Measurements from ENCODE around the gene IP6K3. TPM values are rescaled to one million over a fixed set of nuclear protein-coding genes. Genes with fewer than 3 reads are reported as not detected.

Gene IP6K3
- polyA plus RNA-seq, 1 donor (not counting 4 experiments of a cell fraction or from before 2014, with no cell fraction given), result not detected

DNA sequence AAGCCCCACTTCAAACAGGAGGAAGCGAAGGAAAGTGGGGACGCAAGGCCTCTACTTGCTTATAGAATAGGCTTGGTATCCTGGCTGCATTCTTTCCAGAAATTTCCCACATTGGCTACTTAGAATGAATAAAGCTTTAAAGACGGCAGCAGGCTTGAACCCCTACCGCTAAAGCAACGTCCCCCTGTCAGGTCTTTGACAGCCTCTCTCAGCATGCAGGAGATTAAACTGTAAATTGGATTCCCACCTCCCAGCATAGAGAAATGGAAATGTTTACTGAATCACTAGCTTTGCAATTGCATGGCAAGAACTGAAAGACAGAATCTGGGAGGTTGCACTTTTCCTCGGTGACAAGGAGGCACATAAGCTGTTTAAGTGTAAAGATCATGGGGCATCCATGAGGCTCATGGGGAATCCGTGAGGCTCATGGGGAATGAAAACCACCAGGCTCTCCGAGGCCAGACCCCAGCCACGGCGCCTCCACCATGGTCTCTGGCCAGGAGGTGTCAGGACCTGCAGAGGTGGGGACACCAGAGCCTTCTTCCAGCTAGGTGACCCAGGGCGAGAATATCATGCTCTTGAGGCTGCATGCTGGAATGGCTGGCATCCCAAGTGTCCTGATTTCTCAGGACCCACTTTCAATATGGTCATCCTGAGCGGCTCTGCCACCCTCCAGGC, 31.9 kb upstream of the IP6K3 start:
- Histone ChIP-seq H3K4me2 (ENCODE audit: control insufficient read depth, extremely low read depth, insufficient read depth, low read depth, low read length) (no peak overlapping the region), H3K4me3 (ENCODE audit: control insufficient read depth in 2 of 3, extremely low read depth in 1 of 3, insufficient read depth in 2 of 3, low read depth in 1 of 3, low read length in 3 of 3) (no peak overlapping the region), H3K4me1 (ENCODE audit: control insufficient read depth, extremely low read depth, insufficient read depth, low read length) (peaks cover 11% of the 10 kb centered on the region), H3K27me3 (ENCODE audit: control insufficient read depth, extremely low read depth, insufficient read depth, low read length) (no peaks in the 10 kb centered on the region), H4K20me1 (ENCODE audit: control insufficient read depth, extremely low read depth, insufficient read depth, low read length) (no peaks in the 10 kb centered on the region), H3K9me3 (ENCODE audit: control insufficient read depth, low read depth, low read length) (no peaks in the 10 kb centered on the region), H3K9me1 (ENCODE audit: control insufficient read depth, extremely low read depth, insufficient read depth, low read length) (peaks cover 1% of the 10 kb centered on the region), H3K27ac (ENCODE audit: control insufficient read depth, insufficient read depth, low read length) (no peak overlapping the region), H3K36me3 (ENCODE audit: control insufficient read depth in 2 of 2, extremely low read depth in 1 of 2, insufficient read depth in 2 of 2, low read length in 2 of 2) (peaks cover 51 to 69% of the 10 kb centered on the region in 2 experiments), H3K9ac (ENCODE audit: control insufficient read depth, extremely low read depth, insufficient read depth, low read length) (no peak overlapping the region), H2AFZ (ENCODE audit: control insufficient read depth, low read length) (no peak overlapping the region), H3K79me2 (ENCODE audit: control insufficient read depth, insufficient read depth, low read length) (no peaks in the 10 kb centered on the region)
- dilution Hi-C loops (cut with MboI; ENCODE audit: extremely low pct_ligation_motif_present, low sequenced_read_pairs), result no loop called here
- FAIRE-seq, result no peak
- no peak for TF ChIP-seq EZH2 (IDR thresholded peaks at IDR 0.05; ENCODE audit: low read length)
- TF ChIP-seq, protein P1, sequence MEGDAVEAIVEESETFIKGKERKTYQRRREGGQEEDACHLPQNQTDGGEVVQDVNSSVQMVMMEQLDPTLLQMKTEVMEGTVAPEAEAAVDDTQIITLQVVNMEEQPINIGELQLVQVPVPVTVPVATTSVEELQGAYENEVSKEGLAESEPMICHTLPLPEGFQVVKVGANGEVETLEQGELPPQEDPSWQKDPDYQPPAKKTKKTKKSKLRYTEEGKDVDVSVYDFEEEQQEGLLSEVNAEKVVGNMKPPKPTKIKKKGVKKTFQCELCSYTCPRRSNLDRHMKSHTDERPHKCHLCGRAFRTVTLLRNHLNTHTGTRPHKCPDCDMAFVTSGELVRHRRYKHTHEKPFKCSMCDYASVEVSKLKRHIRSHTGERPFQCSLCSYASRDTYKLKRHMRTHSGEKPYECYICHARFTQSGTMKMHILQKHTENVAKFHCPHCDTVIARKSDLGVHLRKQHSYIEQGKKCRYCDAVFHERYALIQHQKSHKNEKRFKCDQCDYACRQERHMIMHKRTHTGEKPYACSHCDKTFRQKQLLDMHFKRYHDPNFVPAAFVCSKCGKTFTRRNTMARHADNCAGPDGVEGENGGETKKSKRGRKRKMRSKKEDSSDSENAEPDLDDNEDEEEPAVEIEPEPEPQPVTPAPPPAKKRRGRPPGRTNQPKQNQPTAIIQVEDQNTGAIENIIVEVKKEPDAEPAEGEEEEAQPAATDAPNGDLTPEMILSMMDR (optimal IDR thresholded peaks at IDR 0.05 in 1 of 3, IDR thresholded peaks at IDR 0.05 in 1 of 3, conservative IDR thresholded peaks at IDR 0.05 in 1 of 3; ENCODE audit: extremely low read depth in 1 of 3, insufficient read depth in 2 of 3, low read length in 3 of 3), result no peak
- DNase-seq (ENCODE audit: low read depth, low spot score), result no peak

DNA sequence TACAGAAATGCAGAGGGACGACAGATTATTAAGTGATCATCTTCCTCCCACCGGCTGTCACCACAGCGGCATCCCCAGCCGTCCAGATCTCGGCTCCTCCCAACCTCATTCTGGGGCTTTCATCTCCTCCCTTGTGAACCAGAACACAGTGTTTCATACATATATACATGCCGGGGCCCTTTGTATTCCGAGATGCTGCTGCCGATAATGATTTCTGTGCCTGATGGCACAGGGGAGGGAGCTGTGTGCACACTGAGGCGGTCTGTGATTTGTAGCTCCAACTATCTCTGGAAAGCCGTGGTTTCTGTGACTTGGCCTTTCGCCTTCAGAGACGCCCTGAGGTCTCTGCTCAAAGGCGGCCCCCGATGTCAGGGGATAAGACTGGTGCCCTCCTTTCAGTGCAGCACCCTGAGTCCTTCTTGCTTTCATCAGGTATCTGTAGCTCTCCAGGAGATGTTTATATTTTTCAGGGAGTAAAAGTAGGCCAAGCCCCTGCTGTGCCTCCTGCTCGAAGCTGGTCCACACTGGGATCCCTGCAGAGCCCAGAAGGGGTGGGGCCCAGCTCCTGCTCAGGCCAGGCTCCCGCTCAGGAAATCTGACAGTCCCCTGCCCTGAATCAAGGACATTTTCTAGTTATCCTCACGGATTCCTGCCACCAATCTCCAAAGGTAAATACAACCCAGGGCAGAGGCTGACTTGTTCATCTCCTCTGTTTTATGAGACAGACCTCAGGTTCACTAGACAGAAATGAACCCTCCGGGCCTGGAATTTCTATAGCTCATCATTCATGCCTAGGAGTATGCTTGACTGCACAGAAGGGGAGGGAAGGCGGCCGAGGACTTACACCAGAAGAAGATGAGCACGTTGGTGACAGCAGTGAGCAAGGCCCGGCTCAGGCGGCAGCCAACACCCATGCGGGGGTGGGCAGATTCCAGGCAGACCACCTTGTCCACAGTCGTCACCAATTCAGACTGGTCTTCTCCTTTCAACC, 31.0 kb upstream of the IP6K3 start:
- Histone ChIP-seq H3K27ac (ENCODE audit: control insufficient read depth, insufficient read depth, low read length) (no peak overlapping the region), H2AFZ (ENCODE audit: control insufficient read depth, low read length) (no peak overlapping the region), H3K4me3 (ENCODE audit: control insufficient read depth in 2 of 3, extremely low read depth in 1 of 3, insufficient read depth in 2 of 3, low read depth in 1 of 3, low read length in 3 of 3) (no peak overlapping the region), H4K20me1 (ENCODE audit: control insufficient read depth, extremely low read depth, insufficient read depth, low read length) (peaks cover under 1% of the 10 kb centered on the region), H3K4me2 (ENCODE audit: control insufficient read depth, extremely low read depth, insufficient read depth, low read depth, low read length) (no peak overlapping the region), H3K9me3 (ENCODE audit: control insufficient read depth, low read depth, low read length) (no peaks in the 10 kb centered on the region), H3K9me1 (ENCODE audit: control insufficient read depth, extremely low read depth, insufficient read depth, low read length) (peaks cover 2% of the 10 kb centered on the region), H3K27me3 (ENCODE audit: control insufficient read depth, extremely low read depth, insufficient read depth, low read length) (no peaks in the 10 kb centered on the region), H3K9ac (ENCODE audit: control insufficient read depth, extremely low read depth, insufficient read depth, low read length) (no peak overlapping the region), H3K4me1 (ENCODE audit: control insufficient read depth, extremely low read depth, insufficient read depth, low read length) (peaks cover 20% of the 10 kb centered on the region), H3K79me2 (ENCODE audit: control insufficient read depth, insufficient read depth, low read length) (no peaks in the 10 kb centered on the region), H3K36me3 (ENCODE audit: control insufficient read depth in 2 of 2, extremely low read depth in 1 of 2, insufficient read depth in 2 of 2, low read length in 2 of 2) (peaks cover 53 to 68% of the 10 kb centered on the region in 2 experiments)
- dilution Hi-C loops (cut with MboI; ENCODE audit: extremely low pct_ligation_motif_present, low sequenced_read_pairs), result no loop called here
- DNase-seq (ENCODE audit: low read depth, low spot score) (no peak), FAIRE-seq (no peak)
- TF ChIP-seq, protein P1 (optimal IDR thresholded peaks at IDR 0.05 in 1 of 3, IDR thresholded peaks at IDR 0.05 in 1 of 3, conservative IDR thresholded peaks at IDR 0.05 in 1 of 3; ENCODE audit: extremely low read depth in 1 of 3, insufficient read depth in 2 of 3, low read length in 3 of 3), result no peak

All from keratinocyte (primary cell).